Heart right ventricle (tissue), 16 donors: ENCODE data around the gene KCNT1. TPM values are rescaled to one million over a fixed set of nuclear protein-coding genes. Genes with fewer than 3 reads are reported as not detected.
"Not testable (repeated sequence)": the region's sequence is repeated elsewhere in the genome, so short reads cannot be mapped to it uniquely, and the experiment has no call there.

Experiments used
- ATAC-seq, 8 donors: fragments of 200-7000 bp; cut with Tn5 transposase; one replicate each; pipeline ENCODE4 v1.9.1; 2020; ENCODE audit warnings: mild to moderate bottlenecking in 8 of 8, moderate library complexity in 8 of 8, moderate number of reproducible peaks in 1 of 8
- DNase-seq, 2 donors: peaks; one replicate each; pipeline ENCODE4 v3.0.0-alpha.2; 2020
- H3K27ac ChIP-seq, 10 donors: fragments of 200-600 bp; sonication (generic) in 2 of 10; one replicate each; pipeline versions ENCODE4 v1.5.0 to v1.8.0; 2020 to 2022; ENCODE audit warnings: mild to moderate bottlenecking in 3 of 10
- H3K27me3 ChIP-seq, 7 donors: fragments of 200-600 bp; one replicate each; pipeline ENCODE4 v1.8.0; 2021 to 2022; ENCODE audit warnings: mild to moderate bottlenecking in 2 of 7
- H3K36me3 ChIP-seq, 9 donors: fragments of 200-600 bp; sonication (generic) in 1 of 9; one replicate each; pipeline versions ENCODE4 v1.5.0 to v1.8.0; 2020 to 2022; ENCODE audit warnings: mild to moderate bottlenecking in 2 of 9
- H3K4me1 ChIP-seq, 9 donors: fragments of 200-600 bp; sonication (generic) in 1 of 9; one replicate each; pipeline versions ENCODE4 v1.5.0 to v1.8.0; 2020 to 2022; ENCODE audit warnings: mild to moderate bottlenecking in 4 of 9
- H3K4me3 ChIP-seq, 10 donors: fragments of 200-600 bp; sonication (generic) in 2 of 10; one replicate each; pipeline versions ENCODE4 v1.5.0 to v1.8.0; 2020 to 2022; ENCODE audit warnings: mild to moderate bottlenecking in 7 of 10, moderate library complexity in 2 of 10
- H3K9me3 ChIP-seq, 11 donors: fragments of 200-600 bp in 10 of 11; sonication (generic) in 2 of 11; one replicate each; pipeline versions ENCODE4 v1.5.0 to v1.8.0; 2013 to 2022; ENCODE audit warnings: mild to moderate bottlenecking in 2 of 11, control low read depth in 1 of 11, moderate library complexity in 1 of 11
- WGBS, 2 donors: extraction: QIAGEN DNeasy Blood & Tissue Kit; methylation state at CpG; one replicate each; pipeline ENCODE4 v1.1.7; 2013; ENCODE audit warnings: inconsistent platforms in 1 of 2; 5-methylcytosine and 5-hydroxymethylcytosine counted together
- intact Hi-C, 10 donors: fragments of 100-400 bp; cut with DNase I; formaldehyde crosslinking; loops; one replicate each; pipeline versions ENCODE4 v1.11.1 to v1.14.2; 2022
- polyA plus RNA-seq, 2 donors: library from polyadenylated mRNA; stranded (reverse); fragments of 200-250 nt; gene quantifications; one replicate each; pipeline ENCODE4 v1.2.3, GENCODE V29; 2013
- total RNA-seq, 10 donors: library from RNA; stranded (reverse); fragmentation: NEBNext Ultra II Directional in 3 of 10; extraction: Animal tissue kit (Norgen Biotek cat#: 25700) in 3 of 10; gene quantifications; one replicate each; pipeline versions ENCODE4 v1.2.1 to v1.2.4, GENCODE V29; 2021 to 2023
- TF ChIP-seq, protein P1 (sequence below), 9 donors: fragments of 200-600 bp; sonication (generic) in 2 of 9; IDR thresholded peaks; one replicate each; pipeline versions ENCODE4 v1.5.0 to v1.8.0; 2021 to 2022; ENCODE audit warnings: antibody characterized with exemption in 9 of 9, mild to moderate bottlenecking in 5 of 9, moderate library complexity in 1 of 9
- donor health status: Arrhythmogenic right ventricular cardiomyopathy.
- donor health status: ischemic (EF 13 %, LVEDD 7.1; RV severe dilation, severe dysfunction).
- donor health status: healthy with polysubstance abuse.
- donor health status: DM: no; HTN: yes; CAD: no.
- donor health status: DM: no; HTN: no; CAD: no.
- donor health status: ischemic (EF 25% LVEDD 6.9; RV normal size, moderate dysfunction).
- donor health status: ischemic (EF 25% LVEDD 5.7; RV mildly dilated, moderate dysfunction).
- donor health status: healthy.
- donor health status: DM: yes; HTN: yes; CAD: no.
- donor health status: Ischemic cardiomyopathy.
- donor health status: ischemic (EF 35%, LVEDD 5.7; RV mildly dilated, moderate dysfunction).
- donor health status: nonischemic (EF 11% LVEDD 7.7; RV severe dilation, severe dysfunction).
- donor health status: DM: yes; HTN: yes; CAD: no.
- donor health status: PGD.
- donor health status: ischemic (EF 29% LVEDD 5.4; RV normal size, mild dysfunction).
- donor health status: nonischemic (EF 23%, LVEDD 6.1; RV moderate dilation, normal function).

Gene KCNT1
- total and polyA plus RNA-seq, 12 donors: 0.14 to 14.1 (median 4.2) TPM

DNA sequence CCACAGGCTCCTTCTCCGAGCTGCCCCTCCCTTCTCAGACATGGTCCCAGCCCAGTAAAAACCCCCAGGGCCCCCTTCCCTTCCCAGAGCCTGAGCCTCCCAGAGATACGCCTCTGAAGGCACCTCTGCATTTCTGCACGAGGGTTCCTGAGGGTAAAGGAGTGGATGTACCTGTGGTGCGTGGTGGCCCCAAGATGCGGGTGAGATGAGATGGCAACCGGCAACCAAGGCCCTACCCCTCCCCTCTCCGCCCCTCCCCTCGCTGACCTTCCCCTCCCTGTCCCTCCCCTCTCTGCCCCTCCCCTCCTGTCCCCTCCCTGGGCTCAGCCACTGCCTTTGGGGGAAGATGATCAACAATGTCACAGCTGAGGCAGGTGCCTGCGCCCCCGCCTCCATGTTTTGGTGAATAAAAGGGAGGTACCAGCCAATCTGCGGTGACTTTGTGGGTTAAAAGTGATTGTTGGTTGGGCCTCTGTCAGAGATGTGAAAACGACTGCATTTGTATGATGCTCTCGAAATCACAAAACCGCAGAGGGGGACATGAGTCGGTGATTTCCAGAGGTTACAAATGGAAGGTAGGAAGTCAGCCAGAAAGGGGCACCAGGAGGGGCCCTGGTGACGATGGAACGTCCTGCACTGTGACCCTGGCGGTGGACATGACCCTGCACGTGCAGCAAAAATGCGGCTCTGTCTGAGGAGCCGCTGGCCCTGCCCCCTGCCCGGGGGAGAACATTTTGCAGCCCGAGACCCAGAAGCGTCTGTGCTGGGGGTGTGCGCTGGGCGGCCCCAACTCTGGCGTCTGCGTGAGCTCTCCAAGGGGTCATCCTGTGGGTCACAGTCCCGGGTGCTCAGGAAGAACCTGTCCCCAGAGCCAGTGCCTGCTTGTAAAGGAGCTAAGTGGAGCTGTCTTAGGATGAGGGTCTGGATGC lies 35.2 kb upstream of the KCNT1 start:
- ATAC-seq: no peak
- Histone ChIP-seq H3K4me1 (no peaks in the 10 kb centered on the region), H3K9me3 (no peaks in the 10 kb centered on the region), H3K4me3 (no peak overlapping the region), H3K27me3 (peaks cover 0 to 42% (median 14%) of the 10 kb centered on the region in 7 donors), H3K27ac (no peak overlapping the region), H3K36me3 (no peaks in the 10 kb centered on the region)
- intact Hi-C loops: no loop called here
- DNase-seq: no peak
- 65 to 68% methylated on average over 29 of the region's 29 CpGs for WGBS, 2 donors
- TF ChIP-seq, protein P1, sequence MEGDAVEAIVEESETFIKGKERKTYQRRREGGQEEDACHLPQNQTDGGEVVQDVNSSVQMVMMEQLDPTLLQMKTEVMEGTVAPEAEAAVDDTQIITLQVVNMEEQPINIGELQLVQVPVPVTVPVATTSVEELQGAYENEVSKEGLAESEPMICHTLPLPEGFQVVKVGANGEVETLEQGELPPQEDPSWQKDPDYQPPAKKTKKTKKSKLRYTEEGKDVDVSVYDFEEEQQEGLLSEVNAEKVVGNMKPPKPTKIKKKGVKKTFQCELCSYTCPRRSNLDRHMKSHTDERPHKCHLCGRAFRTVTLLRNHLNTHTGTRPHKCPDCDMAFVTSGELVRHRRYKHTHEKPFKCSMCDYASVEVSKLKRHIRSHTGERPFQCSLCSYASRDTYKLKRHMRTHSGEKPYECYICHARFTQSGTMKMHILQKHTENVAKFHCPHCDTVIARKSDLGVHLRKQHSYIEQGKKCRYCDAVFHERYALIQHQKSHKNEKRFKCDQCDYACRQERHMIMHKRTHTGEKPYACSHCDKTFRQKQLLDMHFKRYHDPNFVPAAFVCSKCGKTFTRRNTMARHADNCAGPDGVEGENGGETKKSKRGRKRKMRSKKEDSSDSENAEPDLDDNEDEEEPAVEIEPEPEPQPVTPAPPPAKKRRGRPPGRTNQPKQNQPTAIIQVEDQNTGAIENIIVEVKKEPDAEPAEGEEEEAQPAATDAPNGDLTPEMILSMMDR (IDR thresholded peaks at IDR 0.05): no peak

DNA sequence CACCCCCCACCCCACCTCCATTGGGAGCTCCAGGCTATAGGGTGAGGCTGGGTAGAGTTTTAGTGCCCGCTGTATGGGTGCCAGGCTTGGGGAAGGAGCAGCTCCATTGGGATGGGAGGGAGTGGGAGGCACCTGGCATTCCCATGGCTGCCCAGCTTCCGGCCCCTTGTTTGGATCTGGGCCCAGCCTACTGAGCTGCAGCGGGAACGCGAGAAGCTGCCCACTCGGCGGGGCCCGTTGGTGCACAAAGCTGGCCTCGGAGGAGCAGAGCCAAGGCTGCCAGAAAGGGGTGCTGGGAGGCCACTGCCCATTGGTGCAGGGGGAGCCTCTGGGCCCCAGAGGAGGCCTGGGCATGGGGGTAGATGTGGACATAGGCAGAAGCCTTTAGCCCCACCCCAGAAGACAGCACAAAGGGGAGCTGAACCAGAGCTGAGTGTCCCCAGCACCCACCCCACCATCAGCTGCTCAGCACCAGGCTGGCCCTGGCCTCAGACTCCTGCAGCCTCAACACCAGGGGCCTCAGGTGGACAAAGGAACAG lies 34.5 kb upstream of the KCNT1 start:
- no peak overlapping the region for H3K27ac ChIP-seq
- TF ChIP-seq, protein P1 (IDR thresholded peaks at IDR 0.05): no peak
- intact Hi-C loops: no loop called here
- no peaks in the 10 kb centered on the region for H3K36me3 ChIP-seq
- no peaks in the 10 kb centered on the region for H3K9me3 ChIP-seq
- H3K4me1 ChIP-seq: no peaks in the 10 kb centered on the region
- DNase-seq (no peak), ATAC-seq (no peak)
- no peak overlapping the region for H3K4me3 ChIP-seq
- H3K27me3 ChIP-seq: peaks cover 0 to 47% (median 14%) of the 10 kb centered on the region in 7 donors
- 80 to 83% methylated on average over 9 of the region's 9 CpGs for WGBS, 2 donors

DNA sequence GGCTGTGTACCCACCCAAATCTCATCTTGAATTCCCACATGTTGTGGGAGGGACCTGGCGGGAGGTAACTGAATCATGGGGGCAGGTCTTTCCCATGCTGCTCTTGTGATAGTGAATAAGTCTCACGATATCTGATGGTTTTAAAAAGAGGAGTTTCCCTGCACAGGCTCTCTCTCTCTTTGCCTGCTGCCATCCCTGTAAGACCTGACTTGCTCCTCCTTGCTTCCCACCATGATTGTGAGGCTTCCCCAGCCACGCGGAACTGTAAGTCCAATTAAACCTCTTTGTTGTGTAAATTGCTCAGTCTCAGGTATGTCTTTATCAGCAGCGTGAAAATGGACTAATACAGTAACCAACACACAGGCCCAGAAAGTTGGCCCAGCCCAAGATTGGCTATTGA lies 33.0 kb upstream of the KCNT1 start:
- 84 to 85% methylated on average over 5 of the region's 5 CpGs for WGBS, 2 donors
- intact Hi-C loops, H3K9me3 ChIP-seq, H3K4me1 ChIP-seq, H3K27ac ChIP-seq, H3K36me3 ChIP-seq, DNase-seq, H3K4me3 ChIP-seq, ATAC-seq: not testable (repeated sequence)
- peaks cover 0 to 39% (median 14%) of the 10 kb centered on the region in 7 donors for H3K27me3 ChIP-seq

DNA sequence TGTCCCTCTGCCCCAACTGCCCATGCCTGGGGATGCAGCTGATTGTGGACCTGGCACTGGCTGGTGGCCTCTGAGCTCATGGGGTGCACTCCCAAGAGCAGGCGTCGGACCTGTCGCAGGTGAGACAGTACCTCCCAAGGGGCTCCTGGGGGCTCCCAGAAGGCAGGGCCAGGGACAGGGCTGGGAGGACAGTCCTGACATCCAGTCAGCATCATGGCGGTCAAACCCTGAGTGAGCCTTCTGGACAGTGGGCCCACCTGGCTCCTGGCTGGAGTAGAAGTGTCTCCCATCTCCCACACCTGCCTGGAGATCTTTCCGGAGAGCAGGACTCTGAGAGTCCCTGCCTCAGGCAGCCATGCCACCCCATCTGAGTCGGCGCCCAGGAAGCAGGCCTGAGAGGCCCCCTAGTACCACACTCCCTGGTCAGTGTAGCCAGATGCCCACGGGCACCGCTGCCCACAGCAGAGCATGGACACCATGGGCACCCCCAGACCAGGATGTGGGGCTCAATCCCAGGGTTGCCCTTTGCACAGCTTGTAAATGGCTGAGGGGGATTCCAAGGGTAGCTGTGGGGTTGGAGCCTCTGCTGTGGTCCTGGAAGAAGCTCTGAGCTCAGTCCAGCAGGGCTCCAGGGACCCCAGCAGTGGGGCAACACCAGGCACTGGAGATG lies 32.2 kb upstream of the KCNT1 start:
- no peak for ATAC-seq

More for the DNA sequence above, 32.2 kb upstream of the KCNT1 start:
- TF ChIP-seq, protein P1 (IDR thresholded peaks at IDR 0.05): no peak
- no peaks in the 10 kb centered on the region for H3K4me1 ChIP-seq
- 93 to 98% methylated on average over 9 of the region's 9 CpGs for WGBS, 2 donors
- intact Hi-C loops: no loop called here
- no peak for DNase-seq
- no peak overlapping the region for H3K27ac ChIP-seq
- peaks cover 0 to 34% (median 9%) of the 10 kb centered on the region in 7 donors for H3K27me3 ChIP-seq
- H3K9me3 ChIP-seq: no peaks in the 10 kb centered on the region
- H3K4me3 ChIP-seq: no peak overlapping the region
- no peaks in the 10 kb centered on the region for H3K36me3 ChIP-seq
